NB4 (cell line): ENCODE data around the gene CYP26B1.

Experiments
- DNase-seq: peaks from one replicate; pipeline ENCODE4 v3.0.0; 2010; ENCODE audit warnings: low read depth
- H3K4me3 ChIP-seq: one replicate; pipeline ENCODE4 v1.5.1; 2011; ENCODE audit warnings: mild to moderate bottlenecking, low read depth, low read length, moderate library complexity
- CTCF ChIP-seq: IDR thresholded peaks from one replicate; pipeline ENCODE4 v1.5.1; 2012; ENCODE audit warnings: low read depth, low read length
- MAX ChIP-seq: IDR thresholded peaks from 2 replicates; pipeline ENCODE4 v1.6.1; 2011; ENCODE audit warnings: low read depth, low read length
- MYC ChIP-seq: IDR thresholded peaks from 2 replicates; pipeline ENCODE4 v1.6.1; 2011; ENCODE audit warnings: low read depth, low read length
- POLR2A ChIP-seq: IDR thresholded peaks from 2 replicates; pipeline ENCODE4 v1.6.1; 2011; ENCODE audit warnings: mild to moderate bottlenecking; ENCODE audit not compliant: insufficient read length; ENCODE audit errors: extremely low read depth

The CYP26B1 gene

GRCh38 chr2:72137498-72138010 lies 10.1 kb downstream of the CYP26B1 start:
- H3K4me3 ChIP-seq = no peak overlapping the region
- peak; percentile 63 for DNase-seq
- TF ChIP-seq CTCF (peak; percentile 96), MAX (no peak)

GRCh38 chr2:72136933-72137497 lies 10.6 kb downstream of the CYP26B1 start:
- no peak for DNase-seq
- H3K4me3 ChIP-seq = no peak overlapping the region
- no peak for TF ChIP-seq CTCF
- no peak for TF ChIP-seq POLR2A
- TF ChIP-seq MYC = no peak
- TF ChIP-seq MAX = no peak

- no peak for TF ChIP-seq MYC
- no peak for TF ChIP-seq POLR2A
- TF ChIP-seq CTCF = no peak
- no peak for TF ChIP-seq MAX
- no peak for DNase-seq
- no peak overlapping the region for H3K4me3 ChIP-seq
These were observed 11.3 kb downstream of the CYP26B1 start for GRCh38 chr2:72136331-72136730.

GRCh38 chr2:72135921-72136320 lies 11.7 kb downstream of the CYP26B1 start:
- DNase-seq = no peak
- H3K4me3 ChIP-seq = no peak overlapping the region
- TF ChIP-seq MAX (no peak), MYC (no peak), POLR2A (no peak), CTCF (no peak)

GRCh38 chr2:72134997-72135800 lies 12.5 kb downstream of the CYP26B1 start:
- DNase-seq = no peak
- H3K4me3 ChIP-seq = no peak overlapping the region
- TF ChIP-seq MYC (no peak), MAX (no peak)

- H3K4me3 ChIP-seq = no peak overlapping the region
- TF ChIP-seq MYC = no peak
- TF ChIP-seq CTCF = no peak
- no peak for TF ChIP-seq MAX
- no peak for TF ChIP-seq POLR2A
- DNase-seq = no peak
These were observed 13.2 kb downstream of the CYP26B1 start for GRCh38 chr2:72134408-72134996.
